GM21576 (cell line): ENCODE data around the gene HRCT1.
"Not testable (repeated sequence)": the region's sequence is repeated elsewhere in the genome, so short reads cannot be mapped to it uniquely, and the experiment has no call there.

Experiments
- ATAC-seq: cut with Tn5 transposase; IDR thresholded peaks from one replicate; pipeline ENCODE4 v1.9.1; 2021; ENCODE audit warnings: mild to moderate bottlenecking, moderate library complexity; ENCODE audit not compliant: unreplicated experiment

The HRCT1 gene

DNA sequence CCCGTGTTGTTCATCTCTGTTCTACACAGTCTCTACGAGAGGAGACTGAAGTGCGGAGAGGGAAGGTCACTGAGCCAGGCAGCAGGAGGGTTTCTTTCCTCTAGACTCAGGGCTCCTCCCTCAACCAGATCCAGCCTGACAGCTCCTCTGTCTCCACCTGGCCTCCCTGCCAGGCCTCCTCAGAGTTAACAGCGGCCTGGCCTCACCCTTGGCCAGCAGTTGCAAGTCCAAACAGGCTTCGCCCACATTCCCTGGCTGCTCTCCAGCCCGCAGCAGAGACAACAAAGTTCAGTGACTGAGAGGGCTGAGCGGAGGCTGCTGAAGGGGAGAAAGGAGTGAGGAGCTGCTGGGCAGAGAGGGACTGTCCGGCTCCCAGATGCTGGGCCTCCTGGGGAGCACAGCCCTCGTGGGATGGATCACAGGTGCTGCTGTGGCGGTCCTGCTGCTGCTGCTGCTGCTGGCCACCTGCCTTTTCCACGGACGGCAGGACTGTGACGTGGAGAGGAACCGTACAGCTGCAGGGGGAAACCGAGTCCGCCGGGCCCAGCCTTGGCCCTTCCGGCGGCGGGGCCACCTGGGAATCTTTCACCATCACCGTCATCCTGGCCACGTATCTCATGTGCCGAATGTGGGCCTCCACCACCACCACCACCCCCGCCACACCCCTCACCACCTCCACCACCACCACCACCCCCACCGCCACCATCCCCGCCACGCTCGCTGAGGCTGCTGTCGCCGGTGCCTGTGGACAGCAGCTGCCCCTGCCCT, at the start of gene HRCT1:
Gene HRCT1 (plus strand): TSS at position 291 of the 768 bp plus-strand sequence. CDS start 86 bp downstream, at position 377.
- ATAC-seq: no peak

- ATAC-seq: no peak
These were observed 49.8 kb upstream of the HRCT1 start for GRCh38 chr9:35856206-35856605.

- no peak for ATAC-seq
These were observed 49.1 kb upstream of the HRCT1 start for GRCh38 chr9:35856882-35857281.

GRCh38 chr9:35858458-35858857, 47.5 kb upstream of the HRCT1 start:
- ATAC-seq: no peak

DNA sequence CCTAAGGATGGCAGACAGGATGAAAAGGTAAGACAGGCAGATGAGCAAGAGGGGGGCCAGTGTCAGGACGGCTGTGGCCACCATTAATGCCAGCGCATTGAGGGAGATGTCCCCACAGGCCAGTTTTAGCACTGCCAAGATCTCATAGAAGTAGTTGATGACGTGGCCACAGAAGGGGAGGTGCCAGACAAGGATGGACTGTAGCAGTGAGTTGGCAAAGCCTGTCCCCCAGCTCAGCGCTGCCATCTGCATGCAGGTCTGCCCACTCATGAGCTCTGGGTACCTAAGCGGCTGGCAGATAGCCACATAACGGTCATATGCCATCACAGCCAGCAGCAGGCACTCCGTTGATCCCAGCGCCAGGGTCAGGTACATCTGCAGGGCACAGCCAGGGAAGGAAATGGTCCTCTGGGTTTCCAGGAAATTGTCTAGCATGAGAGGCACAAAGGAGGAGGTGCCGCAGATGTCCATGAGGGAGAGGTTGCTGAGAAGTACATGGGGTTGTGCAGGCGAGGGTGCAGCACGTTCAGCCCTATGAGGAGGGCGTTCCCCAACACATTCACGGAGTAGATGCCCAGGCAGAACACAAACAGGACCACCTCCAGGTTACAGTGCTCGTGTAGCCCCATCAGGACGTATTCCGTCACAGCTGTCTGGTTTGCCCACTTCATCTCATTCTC, 46.6 kb upstream of the HRCT1 start:
- no peak for ATAC-seq

DNA sequence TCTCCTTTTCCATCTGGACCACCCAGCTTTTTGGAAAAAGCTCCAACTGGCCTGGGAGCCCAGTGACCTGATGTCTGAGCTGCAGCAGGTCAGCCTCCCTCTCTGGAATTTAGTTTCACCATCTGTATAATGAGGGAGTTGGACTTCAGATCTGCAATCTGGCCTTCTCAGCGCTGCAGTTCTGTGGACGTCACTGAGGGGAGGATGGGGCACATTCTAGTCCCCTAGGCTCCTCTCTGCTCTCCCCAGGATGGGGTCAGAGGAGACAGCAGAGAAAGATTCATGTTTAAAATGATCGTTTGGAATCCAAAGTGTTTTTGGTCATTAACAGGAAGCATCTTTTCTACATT, 46.0 kb upstream of the HRCT1 start:
- ATAC-seq: no peak

GRCh38 chr9:35861161-35861897, 44.7 kb upstream of the HRCT1 start:
- no peak for ATAC-seq

DNA sequence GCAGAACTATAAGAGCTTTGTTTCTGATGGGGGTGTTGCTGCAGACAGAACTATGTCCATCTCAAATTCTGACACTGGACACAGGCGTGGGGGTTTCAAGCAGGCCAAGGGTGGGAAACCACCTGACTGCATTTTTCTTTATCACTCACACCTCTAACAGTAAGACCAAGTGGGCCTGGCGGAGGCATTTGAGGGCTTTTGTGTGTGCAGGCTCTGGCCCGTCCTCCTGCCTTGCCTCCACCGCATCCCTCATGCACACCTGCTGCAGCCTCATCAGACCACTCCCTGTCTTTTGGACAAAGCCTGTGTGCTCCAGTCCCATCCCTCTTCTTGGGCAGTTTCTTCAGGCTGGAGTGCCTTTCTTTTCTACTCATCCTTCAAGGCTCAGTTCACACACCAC, 43.7 kb upstream of the HRCT1 start:
- no peak for ATAC-seq

DNA sequence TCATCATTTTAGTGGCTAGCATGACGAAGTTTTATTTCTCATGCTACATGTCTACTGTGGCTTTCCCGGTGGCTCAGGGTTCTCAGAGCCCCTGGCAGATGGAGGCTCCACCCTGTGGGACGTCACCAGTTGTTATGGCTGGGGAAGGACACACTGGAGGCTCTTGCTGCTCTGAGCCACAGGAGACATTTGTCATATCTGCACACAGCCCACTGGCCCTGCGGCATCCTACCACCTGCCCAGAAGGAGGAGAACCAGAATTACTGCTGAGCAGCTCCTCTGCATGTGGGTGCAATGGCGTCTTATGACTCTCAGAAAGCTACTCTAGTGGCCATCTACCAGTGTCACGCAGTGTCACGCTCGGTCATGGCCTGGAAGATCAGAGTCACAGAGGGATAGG, 42.4 kb upstream of the HRCT1 start:
- ATAC-seq: no peak

- ATAC-seq: no peak
These were observed 41.2 kb upstream of the HRCT1 start for GRCh38 chr9:35864695-35865255.

- ATAC-seq: no peak
These were observed 38.5 kb upstream of the HRCT1 start for GRCh38 chr9:35867538-35867937.

- no peak for ATAC-seq
These were observed 37.1 kb upstream of the HRCT1 start for GRCh38 chr9:35868933-35869332.

GRCh38 chr9:35869621-35870216, 36.3 kb upstream of the HRCT1 start:
- no peak for ATAC-seq

DNA sequence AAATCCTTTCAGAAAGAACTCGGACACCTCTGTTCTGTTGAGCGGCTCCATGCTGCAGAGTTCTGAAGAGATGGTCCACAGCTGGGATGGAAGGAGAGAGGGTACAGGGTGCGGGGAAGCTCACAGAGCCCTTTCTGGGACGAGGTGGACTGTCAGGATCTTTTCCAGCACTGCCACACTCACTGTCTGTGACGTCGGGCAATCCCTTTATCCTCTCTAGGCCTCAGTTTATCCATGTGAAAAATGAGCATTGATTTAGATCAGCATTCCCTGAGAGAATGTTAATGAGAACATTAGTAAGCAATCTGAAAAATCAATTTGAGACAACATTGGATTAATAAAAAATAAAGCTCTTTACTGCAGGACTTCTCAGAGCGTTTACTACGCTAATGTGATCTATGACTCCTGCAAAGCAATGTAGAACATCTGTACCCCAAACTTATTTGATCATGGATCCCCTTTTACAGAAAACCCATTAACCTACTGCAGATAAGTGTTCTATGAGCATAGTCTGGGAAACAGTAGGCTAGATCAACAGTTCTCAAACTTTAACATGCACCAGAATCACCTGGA, 35.6 kb upstream of the HRCT1 start, which contains the start of gene OR13J1:
Gene OR13J1 (minus strand): TSS at position 51 of the 573 bp plus-strand sequence. CDS start 0 bp downstream, at position 51.
- ATAC-seq: no peak

- ATAC-seq: no peak
These were observed 34.5 kb upstream of the HRCT1 start for GRCh38 chr9:35871545-35871944.

- no peak for ATAC-seq
These were observed 33.5 kb upstream of the HRCT1 start for GRCh38 chr9:35872505-35872904.

DNA sequence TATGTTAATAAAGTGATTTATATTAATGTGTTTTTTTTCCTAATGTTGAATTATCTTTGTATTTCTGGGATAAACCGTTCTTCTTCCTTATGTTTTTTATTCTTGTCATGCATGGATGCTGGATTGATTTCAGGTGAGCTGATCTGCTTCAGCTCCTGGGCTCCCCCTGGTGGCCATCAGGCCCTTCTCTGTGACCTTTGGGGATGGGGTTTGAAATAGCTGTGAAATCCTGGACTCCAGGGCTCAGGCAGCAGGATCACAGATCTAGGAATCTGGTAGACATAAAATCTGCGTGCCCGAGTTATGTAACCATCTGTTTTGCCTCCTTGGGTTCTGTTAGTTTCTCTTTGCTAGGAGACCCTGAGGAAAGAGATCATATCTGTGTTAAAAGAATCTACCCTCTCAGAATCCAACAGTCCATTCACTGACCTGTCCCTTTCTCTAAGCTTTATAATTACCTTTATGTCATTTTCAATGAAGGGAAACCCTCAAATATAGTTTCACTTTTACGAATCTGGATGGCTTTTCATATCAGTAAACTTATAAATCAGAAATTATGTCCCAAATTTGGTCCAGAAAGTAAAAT, 23.6 kb upstream of the HRCT1 start:
- no peak for ATAC-seq

GRCh38 chr9:35882996-35883395, 23.0 kb upstream of the HRCT1 start:
- ATAC-seq: no peak

DNA sequence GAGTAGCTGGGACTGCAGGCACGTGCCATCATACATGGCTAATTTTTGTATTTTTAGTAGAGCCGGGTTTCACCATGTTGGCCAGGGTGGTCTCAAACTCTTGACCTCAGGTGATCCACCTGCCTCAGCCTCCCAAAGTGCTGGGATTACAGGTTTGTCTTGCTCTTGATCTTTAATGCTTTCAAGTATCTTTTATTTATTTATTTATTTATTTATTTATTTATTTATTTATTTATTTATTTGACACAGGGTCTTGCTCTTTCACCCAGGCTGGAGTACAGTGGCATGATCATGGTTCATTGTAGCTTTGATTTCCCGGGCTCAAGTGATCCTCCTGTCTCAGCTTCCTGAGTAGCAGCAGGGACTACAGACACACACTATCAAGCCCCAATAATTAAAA, 21.1 kb upstream of the HRCT1 start:
- ATAC-seq: not testable (repeated sequence)

- ATAC-seq: no peak
These were observed 14.4 kb upstream of the HRCT1 start for GRCh38 chr9:35891646-35892045.
